HT-29 (cell line): ENCODE measurements around the gene HAUS8. TPM values are rescaled to one million over a fixed set of nuclear protein-coding genes. Genes with fewer than 3 reads are reported as not detected.

Source experiments
- total RNA-seq: library from RNA; depleted of rRNA; stranded (reverse); fragments of >200 nt; shearing (Covaris generic); gene quantifications from 2 replicates; pipeline ENCODE4 v1.2.3, GENCODE V29; 2014; rRNA removed

HAUS8 gene
- total RNA-seq, 1 experiment from 2014 or later = 11.7 TPM

Other genes with a start within 250 kb of the HAUS8 start
- 15.1 and 23.8 TPM in 2 replicates for gene SIN3B, start 246.1 kb downstream of the HAUS8 start, total RNA-seq
- not detected in 2 replicates for gene F2RL3, start 186.5 kb downstream of the HAUS8 start, total RNA-seq
- not detected in 2 replicates for gene CPAMD8, start 48.6 kb downstream of the HAUS8 start, total RNA-seq
- gene MYO9B, start 325 bp upstream of the HAUS8 start, total RNA-seq = 63.4 and 67.9 TPM in 2 replicates
- 27.6 and 29.1 TPM in 2 replicates for gene USE1, start 139.9 kb upstream of the HAUS8 start, total RNA-seq
- gene OCEL1, start 150.8 kb upstream of the HAUS8 start, total RNA-seq = 2.6 and 8.7 TPM in 2 replicates
- 265 and 297 TPM in 2 replicates for gene NR2F6, start 170.5 kb upstream of the HAUS8 start, total RNA-seq
- gene USHBP1, start 189.3 kb upstream of the HAUS8 start, total RNA-seq = 0.08 TPM in 1 of 2 replicates, not detected in the other
- 79.8 and 98.6 TPM in 2 replicates for gene BABAM1, start 192.0 kb upstream of the HAUS8 start, total RNA-seq
- 0.08 and 1.4 TPM in 2 replicates for gene ANKLE1, start 206.4 kb upstream of the HAUS8 start, total RNA-seq
- 3.4 and 5.3 TPM in 2 replicates for gene ABHD8, start 228.0 kb upstream of the HAUS8 start, total RNA-seq
- gene MRPL34, start 230.4 kb upstream of the HAUS8 start, total RNA-seq = 94.6 and 106 TPM in 2 replicates
- gene DDA1, start 234.1 kb upstream of the HAUS8 start, total RNA-seq = 24.6 and 32.4 TPM in 2 replicates